DMS79 (cell line): ENCODE measurements around the gene PCSK4.

Source experiments
- DNase-seq: peaks from one replicate; lab custom pipeline; 2025; lab: John Stamatoyannopoulos, UW

The PCSK4 gene

DNA sequence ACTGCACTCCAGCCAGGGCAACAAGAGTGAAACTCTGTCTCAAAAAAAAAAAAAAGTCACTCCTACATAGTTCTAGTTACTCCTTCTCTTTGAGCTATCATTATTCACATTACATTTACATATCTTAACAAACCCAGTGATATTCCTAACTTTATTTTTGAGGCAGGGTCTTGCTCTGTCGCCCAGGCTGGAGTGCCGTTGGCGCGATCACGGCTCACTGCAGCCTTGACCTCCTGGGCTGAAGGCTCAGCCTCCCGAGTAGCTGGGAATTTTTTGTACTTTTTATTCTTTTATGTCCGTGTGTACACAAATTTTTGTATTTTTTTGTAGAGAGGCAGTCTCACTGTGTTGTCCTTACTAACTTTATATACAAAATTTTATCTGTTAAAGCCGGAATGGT is 52.5 kb downstream of the PCSK4 start:
- no peak for DNase-seq

DNA sequence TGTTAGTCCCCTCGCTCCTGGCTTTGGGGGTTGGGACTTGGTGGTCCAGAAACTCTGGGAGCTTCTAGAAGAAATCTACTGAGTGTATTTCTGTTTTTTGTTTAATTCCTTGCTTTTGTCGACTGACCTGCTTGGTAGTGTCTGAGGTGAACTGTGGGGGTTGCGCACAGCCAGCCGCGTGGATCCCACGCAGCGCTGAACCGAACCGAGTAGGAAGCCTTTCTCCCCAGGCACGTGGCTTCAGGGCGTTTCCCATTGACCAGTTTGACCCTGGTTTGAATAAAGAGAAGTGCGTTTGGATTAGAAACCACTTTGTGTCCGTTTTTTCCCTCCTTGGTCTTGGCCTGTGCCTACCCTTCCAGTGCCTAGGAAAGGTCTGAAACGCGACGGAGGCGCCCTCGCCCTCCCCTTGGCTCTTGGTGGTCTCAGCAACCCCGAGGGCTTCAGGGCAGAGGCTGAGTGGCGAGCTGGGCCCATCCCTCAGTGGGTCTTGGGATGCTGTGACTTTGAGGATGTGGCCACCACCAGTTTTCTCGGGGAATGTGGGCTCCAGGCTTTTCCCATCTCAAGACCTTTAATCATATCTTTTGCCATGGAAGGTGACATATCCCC is 54.7 kb downstream of the PCSK4 start:
- DNase-seq, result no peak

DNA sequence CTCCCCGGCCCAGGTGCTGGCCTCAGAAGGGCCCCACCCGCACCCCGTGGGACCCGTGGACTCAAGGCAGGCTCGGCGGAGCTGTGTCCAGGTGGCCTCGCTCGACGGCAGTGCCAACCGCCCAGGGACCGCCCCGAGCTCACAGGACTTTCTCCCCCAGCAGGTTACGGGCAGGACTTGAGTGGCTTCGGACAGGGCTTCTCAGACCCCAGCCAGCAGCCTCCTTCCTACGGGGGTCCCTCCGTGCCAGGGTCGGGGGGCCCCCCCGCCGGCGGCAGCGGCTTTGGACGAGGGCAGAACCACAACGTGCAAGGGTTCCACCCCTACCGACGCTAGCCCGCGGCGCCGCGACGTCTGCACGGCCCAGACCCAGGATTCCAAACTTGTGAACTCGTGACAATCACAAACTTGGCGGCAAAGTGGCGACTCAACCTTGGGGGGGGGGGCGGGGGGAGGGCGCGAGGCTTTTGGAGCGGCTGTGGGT is 55.5 kb downstream of the PCSK4 start:
- no peak for DNase-seq

DNA sequence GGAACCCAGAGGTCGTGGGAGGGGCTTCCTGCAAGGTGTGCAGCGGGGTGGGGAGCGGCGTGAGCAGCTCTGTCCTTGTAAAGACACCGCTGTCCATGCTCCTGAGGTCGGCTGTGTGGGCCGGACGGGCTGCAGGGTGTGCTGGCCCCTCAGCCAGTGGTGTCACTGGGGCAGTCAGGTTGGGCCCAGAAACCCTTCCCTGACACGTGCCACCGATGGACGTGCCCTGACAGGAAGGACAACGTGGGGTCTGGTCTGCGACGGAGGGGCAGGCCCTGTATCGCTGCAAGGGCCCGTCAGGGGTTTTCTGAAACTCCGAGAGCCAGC is 56.1 kb downstream of the PCSK4 start:
- DNase-seq, result no peak

DNA sequence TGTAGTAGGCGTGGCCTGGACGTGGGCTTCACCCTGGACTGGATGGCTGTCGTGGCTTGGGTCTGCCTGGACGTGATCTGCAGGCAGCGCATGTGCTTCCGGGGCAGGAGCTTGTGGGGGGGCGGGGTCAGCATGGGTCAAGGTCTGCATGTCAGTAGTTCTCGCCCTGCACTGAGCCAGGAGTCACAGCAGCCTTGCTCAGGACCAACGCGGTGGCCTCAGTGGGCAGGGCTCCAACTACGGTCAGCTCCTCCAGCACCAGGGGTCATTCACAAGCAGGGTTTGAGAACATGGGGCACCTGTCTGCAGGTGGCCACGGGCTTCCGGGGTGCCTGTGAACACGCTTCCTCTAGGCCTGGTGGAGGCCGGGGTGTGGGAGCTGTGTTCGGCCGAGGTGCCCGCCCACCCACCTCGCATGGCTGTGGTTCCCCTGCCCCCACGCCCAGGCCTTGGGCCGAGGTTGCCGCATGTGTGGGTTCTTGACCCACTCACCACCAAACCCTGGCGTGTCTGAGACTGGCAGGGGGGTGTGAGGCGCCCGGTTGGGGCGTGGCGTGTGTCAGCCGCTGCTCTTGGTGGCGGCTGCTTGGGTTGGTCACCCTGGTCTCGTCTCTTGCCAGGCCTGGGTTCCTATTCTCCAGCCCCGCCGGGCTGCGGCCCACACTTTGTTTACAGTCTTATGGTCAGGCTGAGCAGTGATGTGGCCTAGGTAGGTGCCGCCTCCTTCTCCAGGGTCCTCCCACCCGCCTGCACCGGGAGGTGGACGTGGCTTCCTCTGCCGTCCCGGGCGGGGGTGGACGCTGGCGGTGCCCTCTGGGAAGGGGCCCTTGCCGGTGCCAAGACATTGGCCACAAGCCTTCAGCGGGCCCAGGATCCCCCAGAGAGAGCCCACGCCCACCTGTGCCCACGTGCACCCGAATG is 56.8 kb downstream of the PCSK4 start:
- no peak for DNase-seq

DNA sequence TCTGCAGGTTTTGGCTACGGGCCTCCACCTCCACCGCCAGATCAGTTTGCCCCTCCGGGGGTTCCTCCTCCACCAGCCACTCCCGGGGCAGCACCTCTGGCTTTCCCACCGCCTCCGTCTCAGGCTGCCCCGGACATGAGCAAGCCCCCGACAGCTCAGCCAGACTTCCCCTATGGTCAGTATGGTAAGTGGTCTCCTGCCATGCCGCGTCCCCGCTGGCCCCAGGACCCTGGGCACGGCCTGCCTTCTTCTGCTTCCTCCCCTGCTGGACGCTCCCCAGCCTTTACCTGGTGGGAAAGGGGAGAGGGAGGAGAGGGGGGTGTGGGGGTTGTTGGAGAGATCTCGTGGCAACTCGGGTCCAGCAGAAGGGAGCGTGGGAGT is 57.7 kb downstream of the PCSK4 start:
- DNase-seq, result no peak

DNA sequence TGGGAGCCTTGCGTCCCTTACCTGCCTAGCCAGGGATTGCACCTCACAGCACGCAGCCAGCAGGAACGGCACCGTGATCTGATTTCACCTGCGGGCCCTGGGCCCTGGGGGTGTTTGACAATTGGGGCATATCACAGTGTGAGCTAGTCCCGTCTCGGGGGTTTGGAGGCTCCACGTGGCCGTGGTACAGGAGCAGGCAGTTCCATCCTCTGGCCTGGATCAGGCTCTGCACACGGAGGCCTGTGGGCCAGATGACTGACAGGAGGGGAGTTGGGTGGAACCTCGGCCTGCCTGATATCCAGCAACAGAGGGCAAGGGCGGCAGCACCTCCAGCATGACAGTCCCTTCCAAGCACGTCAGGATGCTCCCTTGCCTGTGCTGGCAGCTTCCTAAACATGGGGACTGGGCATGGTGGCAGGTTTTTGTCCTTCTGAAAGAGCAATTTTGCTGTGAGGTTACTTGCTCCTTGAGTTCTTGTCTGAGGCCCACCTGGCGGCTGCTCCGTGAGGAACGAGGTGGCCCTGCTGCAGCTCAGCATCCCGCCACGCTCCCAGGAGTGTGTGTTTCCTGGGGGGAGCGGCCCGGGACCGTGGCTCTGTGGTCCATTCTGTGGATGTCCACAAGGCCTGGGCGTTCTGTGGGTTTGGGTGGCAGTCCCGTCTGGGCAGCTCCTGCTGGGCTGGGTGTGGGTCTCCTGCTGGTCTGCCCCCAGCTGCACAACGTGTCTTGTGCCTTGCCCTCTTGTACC is 58.2 kb downstream of the PCSK4 start:
- no peak for DNase-seq
